Lung (tissue), 12 donors: ENCODE measurements around the gene CNKSR3. TPM values are rescaled to one million over a fixed set of nuclear protein-coding genes. Genes with fewer than 3 reads are reported as not detected.
A peak's percentile ranks its signal among the peaks of the same experiment; 100 is the strongest.
"Not testable (repeated sequence)": the region's sequence is repeated elsewhere in the genome, so short reads cannot be mapped to it uniquely, and the experiment has no call there.

Experiments used
- ATAC-seq: fragments of 200-7000 bp; cut with Tn5 transposase; one replicate; pipeline ENCODE4 v1.9.1; 2020; ENCODE audit warnings: moderate number of reproducible peaks; ENCODE audit not compliant: insufficient read depth, low FRiP score
- DNase-seq, 3 donors: peaks; one replicate each; pipeline ENCODE4 v3.0.0-alpha.2; 2013 to 2017
- H3K27ac ChIP-seq, 2 donors: one replicate each; pipeline ENCODE4 v1.5.1; 2013; ENCODE audit warnings: mild to moderate bottlenecking in 2 of 2, moderate library complexity in 2 of 2, control low read depth in 1 of 2, inconsistent platforms in 1 of 2, low read depth in 1 of 2, low read length in 1 of 2
- H3K27me3 ChIP-seq, 3 donors: one replicate each; pipeline ENCODE4 v1.5.1; 2013; ENCODE audit warnings: low read length in 2 of 3; ENCODE audit not compliant: control insufficient read depth in 3 of 3, insufficient read depth in 3 of 3
- H3K36me3 ChIP-seq, 4 donors: one replicate each; pipeline ENCODE4 v1.5.1; 2013; ENCODE audit warnings: low read length in 4 of 4, mild to moderate bottlenecking in 1 of 4, moderate library complexity in 1 of 4; ENCODE audit not compliant: control insufficient read depth in 4 of 4, insufficient read depth in 4 of 4
- H3K4me1 ChIP-seq, 5 donors: one replicate each; pipeline ENCODE4 v1.5.1; 2013; ENCODE audit warnings: low read length in 5 of 5, mild to moderate bottlenecking in 2 of 5, moderate library complexity in 1 of 5; ENCODE audit not compliant: control insufficient read depth in 5 of 5, insufficient read depth in 5 of 5
- H3K4me3 ChIP-seq: one replicate; pipeline ENCODE4 v1.5.1; 2013; ENCODE audit warnings: mild to moderate bottlenecking, control low read depth, moderate library complexity
- H3K9ac ChIP-seq, 2 donors: one replicate each; pipeline ENCODE4 v1.5.1; 2013; ENCODE audit warnings: low read length in 2 of 2, control low read depth in 1 of 2; ENCODE audit not compliant: insufficient read depth in 1 of 2
- H3K9me3 ChIP-seq, 4 donors: one replicate each; pipeline ENCODE4 v1.5.1; 2013; ENCODE audit warnings: low read length in 3 of 4, mild to moderate bottlenecking in 1 of 4, moderate library complexity in 1 of 4; ENCODE audit not compliant: control insufficient read depth in 4 of 4, insufficient read depth in 3 of 4
- CTCF ChIP-seq: IDR thresholded peaks from 2 replicates; pipeline ENCODE4 v1.5.1; 2012; ENCODE audit warnings: mild to moderate bottlenecking; ENCODE audit errors: control extremely low read depth, extremely low read depth
- WGBS, 2 donors: extraction: QIAGEN DNeasy Blood & Tissue Kit; methylation state at CpG; one replicate each; pipeline ENCODE4 v1.1.7; 2013; 5-methylcytosine and 5-hydroxymethylcytosine counted together
- polyA plus RNA-seq, 2 donors: library from polyadenylated mRNA; stranded (reverse); fragments of 200-250 nt; gene quantifications; one replicate each; pipeline ENCODE4 v1.2.1, GENCODE V29; 2013
- total RNA-seq, 2 donors: library from RNA; depleted of rRNA in 1 of 2; stranded (reverse); fragments of >200 nt in 1 of 2; gene quantifications; one replicate each; pipeline ENCODE4 v1.2.1, GENCODE V29; 2014 to 2021
- donor health status: control.
- donor health status: control.
- donor health status: Bipolar disorder and iron deficiency.
- donor health status: healthy.
- donor health status: DM: yes; HTN: yes; CAD: no.

Gene CNKSR3
- total and polyA plus RNA-seq, 4 donors = 3.5 to 23.9 (median 13.7) TPM

- ATAC-seq (no peak), DNase-seq (no peak)
- peaks cover 0 to 11% (median 3%) of the 10 kb centered on the region in 5 donors for H3K4me1 ChIP-seq
- H3K9me3 ChIP-seq = no peaks in the 10 kb centered on the region
- no peak overlapping the region for H3K27ac ChIP-seq
- no peak for TF ChIP-seq CTCF
- 89 to 96% methylated on average over 6 of the region's 6 CpGs for WGBS, 2 donors
- H3K4me3 ChIP-seq = no peak overlapping the region
- no peaks in the 10 kb centered on the region for H3K27me3 ChIP-seq
- H3K36me3 ChIP-seq = no peaks in the 10 kb centered on the region
- H3K9ac ChIP-seq = no peak overlapping the region
Measured at GRCh38 chr6:154518396-154518795, 7.9 kb upstream of the CNKSR3 start.

GRCh38 chr6:154516276-154516675 is 5.8 kb upstream of the CNKSR3 start:
- ATAC-seq (no peak), DNase-seq (no peak)
- no peaks in the 10 kb centered on the region for H3K9me3 ChIP-seq
- H3K27ac ChIP-seq = peak overlapping the region in 1 of 2 donors; percentile 45
- no peaks in the 10 kb centered on the region for H3K36me3 ChIP-seq
- peak overlapping the region in 1 of 2 donors; percentile 9 for H3K9ac ChIP-seq
- no peak for TF ChIP-seq CTCF
- no peaks in the 10 kb centered on the region for H3K27me3 ChIP-seq
- no peak overlapping the region for H3K4me3 ChIP-seq
- WGBS, 2 donors = 77 to 83% methylated on average over 5 of the region's 5 CpGs
- peaks cover 0 to 24% (median 8%) of the 10 kb centered on the region in 5 donors for H3K4me1 ChIP-seq

- WGBS, 2 donors = 39 to 59% methylated on average over 7 of the region's 7 CpGs
- no peak for TF ChIP-seq CTCF
- DNase-seq (peak in 2 of 3 donors; percentile 55 to 63), ATAC-seq (no peak)
- Histone ChIP-seq H3K9ac (peak overlapping the region in 1 of 2 donors; percentile 9), H3K4me1 (peaks cover 0 to 24% (median 8%) of the 10 kb centered on the region in 5 donors), H3K9me3 (no peaks in the 10 kb centered on the region), H3K4me3 (no peak overlapping the region), H3K27me3 (no peaks in the 10 kb centered on the region), H3K36me3 (no peaks in the 10 kb centered on the region), H3K27ac (no peak overlapping the region)
Measured at GRCh38 chr6:154515826-154516225, 5.3 kb upstream of the CNKSR3 start.

DNA sequence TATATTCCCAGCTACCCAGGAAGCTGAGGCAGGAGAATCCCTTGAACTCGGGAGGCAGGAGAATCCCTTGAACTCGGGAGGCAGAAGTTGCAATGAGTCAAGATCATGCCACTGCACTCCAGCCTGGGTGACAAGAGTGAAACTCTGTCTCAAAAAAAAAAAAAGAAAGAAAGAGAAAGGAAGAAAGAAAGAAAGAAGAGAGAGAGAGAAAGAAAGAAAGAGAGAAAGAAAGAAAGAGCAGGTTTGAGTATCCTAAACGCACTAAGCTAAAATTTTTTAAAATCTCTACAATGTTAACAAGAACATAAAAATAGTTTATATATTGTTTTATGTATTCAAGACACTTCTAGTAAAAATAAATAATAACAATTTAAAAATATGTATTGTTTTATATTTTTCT is 4.6 kb upstream of the CNKSR3 start:
- H3K27ac ChIP-seq, H3K9me3 ChIP-seq, ATAC-seq, H3K4me3 ChIP-seq, H3K9ac ChIP-seq, H3K27me3 ChIP-seq, H3K36me3 ChIP-seq, DNase-seq: not testable (repeated sequence)
- H3K4me1 ChIP-seq = peaks cover 0 to 24% (median 8%) of the 10 kb centered on the region in 5 donors
- WGBS, 2 donors = 93 to 97% methylated on average over 3 of the region's 3 CpGs
